ENCODE data around the gene RPRD1B.
A peak's percentile ranks its signal among the peaks of the same experiment; 100 is the strongest.

RPRD1B gene

GRCh38 chr20:38139977-38140753 is 106.6 kb downstream of the RPRD1B start:
- in situ Hi-C loops (cut with HindIII; ENCODE audit: low sequenced_read_pairs) = no loop called here
- TF ChIP-seq CTCF (IDR thresholded peaks at IDR 0.05; ENCODE audit: low read depth, low read length) = no peak
- no peak overlapping the region for H3K4me3 ChIP-seq (ENCODE audit: low read depth, low read length)
- peak; percentile 42 for DNase-seq (ENCODE audit: low read depth, low spot score)

GRCh38 chr20:38141204-38141888 is 107.8 kb downstream of the RPRD1B start:
- in situ Hi-C loops (cut with HindIII; ENCODE audit: low sequenced_read_pairs) = no loop called here
- H3K4me3 ChIP-seq (ENCODE audit: low read depth, low read length) = no peak overlapping the region
- TF ChIP-seq CTCF (IDR thresholded peaks at IDR 0.05; ENCODE audit: low read depth, low read length) = no peak
- DNase-seq (ENCODE audit: low read depth, low spot score) = no peak
